ENCODE measurements around the gene ACAP1.

GRCh38 chr17:7346761-7347614, 10.7 kb downstream of the ACAP1 start:
- TF ChIP-seq CTCF (IDR thresholded peaks at IDR 0.05): no peak
- no peak for TF ChIP-seq POLR2A (IDR thresholded peaks at IDR 0.05)
- TF ChIP-seq POLR2AphosphoS5 (IDR thresholded peaks at IDR 0.05): no peak

Data from upper lobe of left lung (tissue), 4 donors.